ENCODE results near the gene TAF1L.

- TF ChIP-seq, protein P1, sequence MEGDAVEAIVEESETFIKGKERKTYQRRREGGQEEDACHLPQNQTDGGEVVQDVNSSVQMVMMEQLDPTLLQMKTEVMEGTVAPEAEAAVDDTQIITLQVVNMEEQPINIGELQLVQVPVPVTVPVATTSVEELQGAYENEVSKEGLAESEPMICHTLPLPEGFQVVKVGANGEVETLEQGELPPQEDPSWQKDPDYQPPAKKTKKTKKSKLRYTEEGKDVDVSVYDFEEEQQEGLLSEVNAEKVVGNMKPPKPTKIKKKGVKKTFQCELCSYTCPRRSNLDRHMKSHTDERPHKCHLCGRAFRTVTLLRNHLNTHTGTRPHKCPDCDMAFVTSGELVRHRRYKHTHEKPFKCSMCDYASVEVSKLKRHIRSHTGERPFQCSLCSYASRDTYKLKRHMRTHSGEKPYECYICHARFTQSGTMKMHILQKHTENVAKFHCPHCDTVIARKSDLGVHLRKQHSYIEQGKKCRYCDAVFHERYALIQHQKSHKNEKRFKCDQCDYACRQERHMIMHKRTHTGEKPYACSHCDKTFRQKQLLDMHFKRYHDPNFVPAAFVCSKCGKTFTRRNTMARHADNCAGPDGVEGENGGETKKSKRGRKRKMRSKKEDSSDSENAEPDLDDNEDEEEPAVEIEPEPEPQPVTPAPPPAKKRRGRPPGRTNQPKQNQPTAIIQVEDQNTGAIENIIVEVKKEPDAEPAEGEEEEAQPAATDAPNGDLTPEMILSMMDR (IDR thresholded peaks at IDR 0.05) = peak in 5 of 7 experiments; percentile 14 to 42 (median 31)
- TF ChIP-seq POLR2A (IDR thresholded peaks at IDR 0.05) = no peak
These were observed 46.3 kb downstream of the TAF1L start for GRCh38 chr9:32589083-32589723.
